Measurements from ENCODE around the gene MOB3C. TPM values are rescaled to one million over a fixed set of nuclear protein-coding genes. Genes with fewer than 3 reads are reported as not detected.

MOB3C gene
- total RNA-seq, 2 experiments from 2014 or later = 23.2 to 23.8 TPM

GRCh38 chr1:46613661-46614603, 2.7 kb downstream of the MOB3C start:
- H3K27me3 Mint-ChIP-seq = no peaks in the 10 kb centered on the region
- ChIA-PET CTCF (interaction anchor here (1.3 to 4.9 kb wide), 2 partner anchors 10 to 83 kb away, joined by 3 to 32 read pairs; partner anchors contain the start of gene MKNK1), POLR2A (interaction anchor here (0.6 to 2.1 kb wide), 7 partner anchors 9 to 54 kb away, joined by 3 to 28 read pairs (median 6); partner anchors contain the start of genes ATPAF1 and MKNK1)
- peaks cover 75% of the 10 kb centered on the region for H3K4me1 Mint-ChIP-seq
- peaks cover 40% of the 10 kb centered on the region for H3K36me3 Mint-ChIP-seq (ENCODE audit: low read depth)
- H3K27ac Mint-ChIP-seq = peak overlapping the region; percentile 42
- no peaks in the 10 kb centered on the region for H3K9me3 Mint-ChIP-seq
- DNase-seq = peak; percentile 54
- peak overlapping the region; percentile 88 for H3K4me3 Mint-ChIP-seq

DNA sequence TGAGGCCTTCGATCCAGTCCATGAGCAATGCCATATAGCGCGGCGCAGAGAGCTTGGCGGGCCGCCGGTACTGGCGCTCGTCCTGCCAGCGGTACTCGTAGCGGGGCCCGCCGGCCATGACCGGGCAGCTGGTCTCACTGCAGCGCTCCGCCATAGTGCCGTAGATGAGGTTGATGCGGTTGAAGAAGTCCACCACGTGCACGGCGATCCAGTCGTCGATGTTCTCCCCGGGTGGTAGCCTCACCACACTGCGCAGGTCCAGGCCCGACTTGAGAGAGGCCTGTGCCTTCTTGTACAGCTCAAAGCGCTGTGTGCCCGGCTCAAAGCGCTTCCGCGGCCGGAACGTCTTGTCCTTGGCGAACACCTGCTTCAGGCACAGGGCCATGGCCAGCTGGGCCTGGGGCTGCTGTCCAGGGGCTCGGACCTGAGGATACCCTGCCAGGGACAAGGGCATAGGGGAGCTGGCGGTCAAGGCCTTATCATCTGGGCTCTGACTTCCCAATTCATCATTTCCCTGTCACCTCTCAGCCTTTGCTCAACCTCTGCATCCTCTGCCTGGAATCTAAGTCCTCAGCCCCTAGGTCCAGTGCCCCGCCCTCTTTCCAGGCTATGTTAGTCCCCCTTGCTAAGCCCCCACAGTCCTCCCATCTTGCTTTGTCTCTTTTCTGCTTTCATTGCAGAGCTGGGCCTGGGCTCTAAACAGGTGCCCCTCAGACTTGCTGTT, 3.5 kb downstream of the MOB3C start:
- Mint-ChIP-seq H3K27me3 (no peaks in the 10 kb centered on the region), H3K4me1 (peaks cover 67% of the 10 kb centered on the region), H3K27ac (peak overlapping the region; percentile 42), H3K4me3 (no peak overlapping the region), H3K9me3 (no peaks in the 10 kb centered on the region), H3K36me3 (ENCODE audit: low read depth) (peaks cover 49% of the 10 kb centered on the region)
- ChIA-PET POLR2A (interaction anchor here (1.0 to 2.1 kb wide), 4 partner anchors 9 to 54 kb away, joined by 3 to 28 read pairs (median 7); partner anchors contain the start of genes ATPAF1 and MKNK1), CTCF (interaction anchor here (1.3 to 4.9 kb wide), 2 partner anchors 9 to 82 kb away, joined by 3 to 32 read pairs; partner anchors contain the start of gene MKNK1)
- no peak for DNase-seq

DNA sequence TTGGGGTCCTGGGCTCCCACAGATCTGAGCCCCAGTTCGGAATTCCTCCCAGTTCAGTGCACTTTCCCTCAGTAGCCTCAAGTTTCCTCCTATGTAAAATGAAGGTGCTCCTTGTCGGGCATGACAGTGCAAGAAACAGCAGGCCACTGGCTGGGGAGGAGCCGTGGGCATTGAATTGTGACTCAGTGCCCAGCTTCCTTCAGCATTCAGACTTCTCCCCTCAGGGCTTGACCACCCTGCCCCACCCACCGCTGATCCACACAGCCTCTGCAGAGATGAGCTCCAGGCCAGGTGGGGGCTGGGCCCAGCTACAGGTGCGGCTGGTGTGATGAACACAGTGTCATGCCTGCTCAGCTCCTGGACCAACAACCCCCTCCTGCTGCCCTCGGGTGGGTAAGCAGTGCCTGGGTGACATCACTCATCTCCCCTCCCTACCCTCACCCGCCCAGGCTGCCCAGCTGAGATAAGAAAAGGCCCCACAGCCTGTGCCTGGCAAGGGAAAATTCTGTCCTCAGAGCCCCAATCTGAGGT, 4.9 kb downstream of the MOB3C start:
- H3K36me3 Mint-ChIP-seq (ENCODE audit: low read depth) = peaks cover 55% of the 10 kb centered on the region
- no peak overlapping the region for H3K4me3 Mint-ChIP-seq
- no peak overlapping the region for H3K27ac Mint-ChIP-seq
- CTCF ChIA-PET = interaction anchor here (0.7 kb wide), 1 partner anchor 69 kb away, joined by 3 read pairs; no protein-coding TSS in a partner anchor
- H3K27me3 Mint-ChIP-seq = no peaks in the 10 kb centered on the region
- POLR2A ChIA-PET = interaction anchor here (14.0 kb wide), 1 partner anchor 28 kb away, joined by 202 read pairs; no protein-coding TSS in a partner anchor
- DNase-seq = no peak
- H3K4me1 Mint-ChIP-seq = peaks cover 57% of the 10 kb centered on the region
- H3K9me3 Mint-ChIP-seq = no peaks in the 10 kb centered on the region

- DNase-seq = no peak
- Mint-ChIP-seq H3K4me3 (no peak overlapping the region), H3K27me3 (no peaks in the 10 kb centered on the region), H3K9me3 (no peaks in the 10 kb centered on the region), H3K4me1 (peaks cover 57% of the 10 kb centered on the region), H3K36me3 (ENCODE audit: low read depth) (peaks cover 60% of the 10 kb centered on the region), H3K27ac (no peak overlapping the region)
- CTCF ChIA-PET = interaction anchor here (0.7 to 1.1 kb wide), 3 partner anchors 18 to 117 kb away, joined by 3 to 5 read pairs (median 3); no protein-coding TSS in a partner anchor
- POLR2A ChIA-PET = interaction anchor here (1.3 to 14.0 kb wide), 5 partner anchors 9 to 60 kb away, joined by 3 to 202 read pairs (median 4); partner anchors contain the start of gene MOB3C
Measured at GRCh38 chr1:46607345-46608130, 9.1 kb downstream of the MOB3C start.

- H3K27ac Mint-ChIP-seq = peak overlapping the region; percentile 17
- ChIA-PET POLR2A (interaction anchor here (0.6 to 14.0 kb wide), 5 partner anchors 10 to 262 kb away, joined by 3 to 202 read pairs (median 4); partner anchors contain the start of genes EFCAB14 and MOB3C), CTCF (interaction anchor here (0.7 to 3.4 kb wide), 5 partner anchors 16 to 118 kb away, joined by 3 to 25 read pairs (median 3); no protein-coding TSS in a partner anchor)
- H3K9me3 Mint-ChIP-seq = no peaks in the 10 kb centered on the region
- peaks cover 60% of the 10 kb centered on the region for H3K4me1 Mint-ChIP-seq
- no peak overlapping the region for H3K4me3 Mint-ChIP-seq
- no peaks in the 10 kb centered on the region for H3K27me3 Mint-ChIP-seq
- DNase-seq = no peak
- peaks cover 61% of the 10 kb centered on the region for H3K36me3 Mint-ChIP-seq (ENCODE audit: low read depth)
Measured at GRCh38 chr1:46606255-46606965, 10.2 kb downstream of the MOB3C start.

GRCh38 chr1:46605232-46605631, 11.4 kb downstream of the MOB3C start:
- no peaks in the 10 kb centered on the region for H3K9me3 Mint-ChIP-seq
- H3K4me3 Mint-ChIP-seq = peak overlapping the region; percentile 86
- H3K36me3 Mint-ChIP-seq (ENCODE audit: low read depth) = peaks cover 59% of the 10 kb centered on the region
- POLR2A ChIA-PET = interaction anchor here (0.8 to 14.0 kb wide), 11 partner anchors 9 to 180 kb away, joined by 3 to 202 read pairs (median 12); partner anchors contain the start of genes EFCAB14 and MOB3C
- H3K27me3 Mint-ChIP-seq = no peaks in the 10 kb centered on the region
- DNase-seq = peak; percentile 59
- H3K4me1 Mint-ChIP-seq = peaks cover 62% of the 10 kb centered on the region
- H3K27ac Mint-ChIP-seq = peak overlapping the region; percentile 81
- CTCF ChIA-PET = interaction anchor here (0.7 to 7.2 kb wide), 8 partner anchors 11 to 120 kb away, joined by 3 to 54 read pairs (median 8); partner anchors contain the start of gene MOB3C

- H3K27me3 Mint-ChIP-seq = no peaks in the 10 kb centered on the region
- peak within 1 kb of the TSS; percentile 86 for H3K4me3 Mint-ChIP-seq
- H3K9me3 Mint-ChIP-seq = no peaks in the 10 kb centered on the region
- H3K36me3 Mint-ChIP-seq (ENCODE audit: low read depth) = peaks cover 53% of the 10 kb centered on the region
- ChIA-PET POLR2A (interaction anchor here (0.9 to 14.0 kb wide), 17 partner anchors 9 to 357 kb away, joined by 3 to 202 read pairs (median 5); partner anchors contain the start of genes EFCAB14, MOB3C and RAD54L), CTCF (interaction anchor here (0.8 to 7.2 kb wide), 17 partner anchors 12 to 121 kb away, joined by 3 to 54 read pairs (median 5); partner anchors contain the start of genes ATPAF1, EFCAB14 and MOB3C)
- DNase-seq = peak; percentile 98
- peak within 1 kb of the TSS; percentile 81 for H3K27ac Mint-ChIP-seq
- H3K4me1 Mint-ChIP-seq = peaks cover 70% of the 10 kb centered on the region
Measured at GRCh38 chr1:46603858-46604549, 12.6 kb downstream of the MOB3C start, which contains the start of gene MKNK1. Gene MKNK1, minus strand, starts transcription at chr1:46604268. Its CDS starts 20,941 bp downstream, at chr1:46583327.

DNA sequence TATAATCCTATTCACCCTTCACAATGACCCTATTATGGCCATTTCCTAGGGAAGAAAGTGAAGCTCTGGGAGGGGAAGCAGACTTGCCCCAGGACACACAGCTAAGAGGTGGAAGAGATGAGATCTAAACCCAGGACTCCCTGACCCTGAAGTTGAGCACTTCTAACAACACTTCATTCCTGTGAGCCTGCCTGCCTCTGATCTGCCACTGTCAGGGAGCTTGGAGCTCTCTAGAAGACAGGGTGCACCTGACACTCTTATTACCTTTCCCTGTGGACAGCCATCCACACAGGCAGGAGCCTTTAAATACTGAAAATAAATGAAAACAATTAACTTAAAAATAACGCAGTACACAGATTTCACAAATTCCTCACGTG, 13.1 kb downstream of the MOB3C start:
- DNase-seq = no peak
- Mint-ChIP-seq H3K4me3 (peak overlapping the region; percentile 86), H3K9me3 (no peaks in the 10 kb centered on the region), H3K27me3 (no peaks in the 10 kb centered on the region), H3K36me3 (ENCODE audit: low read depth) (peaks cover 47% of the 10 kb centered on the region), H3K4me1 (peaks cover 74% of the 10 kb centered on the region), H3K27ac (peak overlapping the region; percentile 81)
- CTCF ChIA-PET = interaction anchor here (0.8 to 7.2 kb wide), 13 partner anchors 12 to 122 kb away, joined by 3 to 54 read pairs (median 5); partner anchors contain the start of genes ATPAF1 and MOB3C
- POLR2A ChIA-PET = interaction anchor here (0.7 to 14.0 kb wide), 17 partner anchors 8 to 356 kb away, joined by 3 to 202 read pairs (median 5); partner anchors contain the start of genes EFCAB14, MOB3C and RAD54L

GRCh38 chr1:46601257-46602007, 15.2 kb downstream of the MOB3C start:
- H3K27ac Mint-ChIP-seq = no peak overlapping the region

More at GRCh38 chr1:46601257-46602007, 15.2 kb downstream of the MOB3C start:
- POLR2A ChIA-PET = interaction anchor here (0.5 to 14.0 kb wide), 4 partner anchors 13 to 72 kb away, joined by 3 to 202 read pairs (median 37); partner anchors contain the start of gene MOB3C
- no peak for DNase-seq
- Mint-ChIP-seq H3K36me3 (ENCODE audit: low read depth) (peaks cover 53% of the 10 kb centered on the region), H3K9me3 (no peaks in the 10 kb centered on the region), H3K4me3 (peak overlapping the region; percentile 42), H3K27me3 (no peaks in the 10 kb centered on the region), H3K4me1 (peaks cover 88% of the 10 kb centered on the region)
- CTCF ChIA-PET = interaction anchor here (0.8 to 7.2 kb wide), 4 partner anchors 11 to 18 kb away, joined by 3 to 54 read pairs (median 4); partner anchors contain the start of gene MOB3C

All from activated CD4-positive, alpha-beta memory T cell treated with anti-CD3 and anti-CD28 coated beads, Interleukin-2, amount 10 ng/mL, durations not matched to agents 7 days and 5 days (primary cell).